Measurements from ENCODE around the gene PAX2.

The PAX2 gene

GRCh38 chr10:100878291-100878910, 133.0 kb downstream of the PAX2 start:
- H3K27ac ChIP-seq = no peak overlapping the region
- TF ChIP-seq ZFX (IDR thresholded peaks at IDR 0.05; ENCODE audit: borderline replicate concordance) (no peak), CTCF (IDR thresholded peaks at IDR 0.05) (peak; percentile 79)
